Activated CD8-positive, alpha-beta memory T cell treated with anti-CD3 and anti-CD28 coated beads, Interleukin-2, amount 50 U/mL, for 1 hour (primary cell): ENCODE measurements around the gene CTNNA1.
"Not testable (repeated sequence)": the region's sequence is repeated elsewhere in the genome, so short reads cannot be mapped to it uniquely, and the experiment has no call there.

ENCODE experiments used
- DNase-seq: peaks from one replicate; pipeline ENCODE4 v3.0.0-alpha.2; 2020; ENCODE audit errors: extremely low read depth

CTNNA1 gene

DNA sequence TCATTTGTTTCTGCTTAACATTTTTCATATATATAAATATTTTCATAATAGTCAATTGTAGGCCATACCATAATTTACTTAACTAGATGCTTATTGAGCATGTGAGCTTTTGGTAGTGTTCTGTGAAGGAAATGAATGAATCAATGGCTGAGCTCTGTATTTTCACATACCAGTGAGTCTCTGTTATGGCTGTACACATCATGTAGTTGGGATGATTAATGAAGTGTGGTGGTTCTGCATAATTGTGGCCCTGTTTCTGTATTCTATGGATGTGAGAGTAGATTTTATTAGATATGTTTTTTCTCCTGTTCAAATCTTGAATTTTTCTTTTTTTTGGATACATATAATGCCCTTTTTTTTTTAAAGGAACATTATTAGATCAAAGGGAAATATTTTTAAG lies 56.2 kb downstream of the CTNNA1 start:
- no peak for DNase-seq

- not testable (repeated sequence) for DNase-seq
These were observed 57.6 kb downstream of the CTNNA1 start for GRCh38 chr5:138810861-138811260.

DNA sequence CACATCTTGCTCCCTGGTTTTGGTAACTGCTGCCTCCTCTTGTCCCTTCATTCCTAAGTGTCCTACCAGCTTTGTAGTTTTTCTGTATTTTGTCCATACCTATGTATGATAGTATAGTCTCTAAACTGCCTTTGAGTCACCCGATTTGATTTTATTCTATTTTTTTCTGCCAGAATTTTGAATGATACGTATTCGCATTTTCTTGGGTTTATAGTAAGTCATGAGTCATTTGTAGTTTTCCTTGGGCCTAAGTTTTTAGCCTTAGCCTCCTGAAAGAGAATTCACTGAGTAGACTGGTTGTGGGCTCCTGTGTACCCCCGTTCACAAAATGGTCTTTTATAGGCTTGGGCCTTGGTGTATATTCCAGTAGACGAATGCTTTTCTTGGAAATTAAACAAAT lies 62.3 kb downstream of the CTNNA1 start:
- no peak for DNase-seq

GRCh38 chr5:138817241-138817640 lies 64.0 kb downstream of the CTNNA1 start:
- DNase-seq = no peak

GRCh38 chr5:138819081-138819480 lies 65.9 kb downstream of the CTNNA1 start:
- DNase-seq = no peak

DNA sequence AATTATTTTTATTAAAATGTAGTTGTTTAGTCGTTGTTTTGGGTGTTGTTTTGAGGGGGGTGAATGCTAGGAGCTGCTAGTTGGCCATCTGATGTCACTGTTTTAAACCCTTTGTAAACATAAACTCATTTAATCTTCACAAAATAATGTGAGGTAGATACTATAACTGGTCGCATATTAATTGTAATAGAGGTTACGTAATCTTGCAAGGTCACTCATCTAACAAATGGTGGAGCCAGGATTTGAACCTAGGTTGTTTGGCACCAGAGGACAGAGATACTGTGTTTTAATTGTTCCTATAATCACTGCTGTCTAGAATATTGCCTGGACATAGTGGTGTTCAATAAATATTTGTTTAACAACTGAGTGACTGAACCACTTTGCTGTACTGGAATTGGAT lies 67.5 kb downstream of the CTNNA1 start:
- DNase-seq = no peak

- no peak for DNase-seq
These were observed 71.3 kb downstream of the CTNNA1 start for GRCh38 chr5:138824516-138824915.

DNA sequence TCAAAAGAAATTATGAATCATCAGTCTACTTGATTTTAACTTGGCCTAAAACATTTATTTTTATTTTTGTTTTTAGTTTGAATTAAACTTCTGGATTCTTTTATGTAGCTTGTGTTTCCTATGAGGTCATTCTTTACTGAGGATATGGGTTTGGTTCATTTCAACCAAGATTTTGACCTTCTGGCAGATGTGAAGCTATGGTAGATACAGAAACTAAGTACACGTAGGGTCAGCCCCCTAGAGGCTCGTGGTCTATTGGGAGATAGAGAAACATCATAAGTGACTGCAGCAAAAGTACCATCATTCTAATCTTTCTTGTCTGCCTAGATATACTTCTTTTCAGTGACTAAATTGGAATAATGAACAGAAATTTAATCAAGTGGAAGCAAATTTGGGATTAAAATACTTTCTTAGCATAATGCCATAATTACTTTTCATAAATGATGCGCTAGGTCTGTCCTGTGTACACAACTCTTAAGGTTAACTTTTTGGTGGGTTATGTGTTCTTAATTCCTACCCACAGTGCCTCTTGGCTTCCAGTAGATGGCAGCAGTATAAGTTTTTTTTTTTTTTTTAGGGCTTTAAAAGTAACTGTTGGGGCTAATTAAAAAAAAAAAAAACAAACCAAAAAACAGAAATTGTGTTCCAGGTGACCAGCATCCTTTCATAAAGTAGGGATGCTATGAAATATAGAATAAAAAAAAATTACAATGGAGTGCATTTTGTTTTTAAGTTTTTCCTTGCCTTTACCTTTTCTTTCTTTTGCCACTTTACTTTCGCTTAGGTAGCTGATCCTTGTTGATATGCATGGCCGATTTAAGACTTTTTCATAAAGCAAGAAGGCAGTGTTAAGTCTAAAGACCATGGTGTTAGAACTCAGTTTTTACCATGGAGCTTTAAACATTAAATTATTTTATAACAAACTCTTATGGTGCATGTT lies 72.0 kb downstream of the CTNNA1 start:
- no peak for DNase-seq

- no peak for DNase-seq
These were observed 75.3 kb downstream of the CTNNA1 start for GRCh38 chr5:138828556-138828955.

- no peak for DNase-seq
These were observed 76.1 kb downstream of the CTNNA1 start for GRCh38 chr5:138829341-138829740.

DNA sequence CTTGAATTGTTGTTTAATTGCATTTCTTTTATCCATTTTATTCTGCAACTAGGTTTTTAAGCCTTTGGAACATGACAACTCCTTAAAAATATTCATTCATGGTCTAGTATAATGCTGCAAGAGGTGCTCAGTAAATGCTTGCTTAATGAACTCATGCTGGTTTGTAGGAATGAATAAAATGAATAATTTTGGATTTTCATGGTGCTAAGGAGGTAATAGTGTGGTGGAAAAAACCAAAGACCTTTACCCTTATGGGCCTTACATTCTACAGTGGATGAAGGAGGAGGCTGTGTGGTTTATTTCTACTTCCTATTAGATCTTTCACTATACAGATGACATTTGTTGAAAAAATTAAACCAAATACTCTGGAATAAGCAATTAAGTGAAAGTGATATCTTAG lies 78.5 kb downstream of the CTNNA1 start:
- no peak for DNase-seq

DNA sequence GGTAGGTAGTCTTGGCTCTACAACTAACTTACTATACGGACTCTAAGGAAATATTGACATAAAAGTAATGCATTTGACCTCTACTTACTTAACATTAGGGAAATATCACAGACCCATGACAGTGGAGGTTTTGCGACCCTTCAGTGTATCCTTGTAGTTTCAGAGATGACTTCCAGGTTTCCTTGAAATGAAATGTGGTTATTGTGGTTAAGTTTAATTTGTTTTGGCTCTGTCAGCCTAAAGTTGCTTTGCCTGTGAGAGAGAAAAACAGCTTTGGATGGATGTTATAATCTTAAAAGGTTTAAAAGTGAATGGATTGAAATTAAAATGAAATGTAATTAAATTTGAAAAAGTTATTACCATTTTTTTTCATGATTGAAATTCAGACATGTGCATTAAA lies 79.0 kb downstream of the CTNNA1 start:
- no peak for DNase-seq

- DNase-seq = no peak
These were observed 79.9 kb downstream of the CTNNA1 start for GRCh38 chr5:138833080-138833479.

DNA sequence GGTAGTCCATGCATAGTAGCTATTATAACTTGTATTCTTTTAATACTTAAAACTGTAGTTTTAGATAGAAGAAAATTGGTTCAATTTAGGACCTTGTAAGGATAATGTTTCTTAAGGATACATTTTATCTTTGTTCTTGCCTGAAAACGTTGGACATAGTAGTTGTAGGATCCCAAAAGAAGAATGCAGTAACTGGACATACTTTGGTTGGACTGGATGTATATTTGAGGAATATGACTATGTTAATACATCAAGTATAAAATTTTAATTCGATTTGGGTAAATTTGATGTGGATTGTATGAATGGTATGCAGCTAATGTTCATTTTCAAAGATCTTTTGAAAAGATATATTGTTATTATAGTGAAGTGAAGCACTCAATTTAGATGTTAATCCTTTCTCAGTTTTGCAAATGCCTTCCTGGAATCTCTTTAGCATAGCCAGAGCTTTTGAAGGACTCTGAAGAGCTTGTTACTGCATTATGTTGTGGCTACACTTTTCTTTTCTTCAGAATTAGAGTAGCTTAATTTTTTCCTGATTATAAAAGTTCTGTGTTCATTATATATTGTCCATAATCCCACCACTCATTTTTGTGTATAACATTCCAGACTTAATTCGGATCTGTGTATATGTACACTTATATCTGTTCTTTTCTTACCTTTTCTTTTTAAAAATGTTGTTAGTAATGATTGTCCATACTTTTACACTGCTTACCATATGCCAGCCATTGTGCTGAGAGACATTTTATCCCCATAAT lies 80.7 kb downstream of the CTNNA1 start:
- no peak for DNase-seq

- not testable (repeated sequence) for DNase-seq
These were observed 81.6 kb downstream of the CTNNA1 start for GRCh38 chr5:138834853-138835252.

DNA sequence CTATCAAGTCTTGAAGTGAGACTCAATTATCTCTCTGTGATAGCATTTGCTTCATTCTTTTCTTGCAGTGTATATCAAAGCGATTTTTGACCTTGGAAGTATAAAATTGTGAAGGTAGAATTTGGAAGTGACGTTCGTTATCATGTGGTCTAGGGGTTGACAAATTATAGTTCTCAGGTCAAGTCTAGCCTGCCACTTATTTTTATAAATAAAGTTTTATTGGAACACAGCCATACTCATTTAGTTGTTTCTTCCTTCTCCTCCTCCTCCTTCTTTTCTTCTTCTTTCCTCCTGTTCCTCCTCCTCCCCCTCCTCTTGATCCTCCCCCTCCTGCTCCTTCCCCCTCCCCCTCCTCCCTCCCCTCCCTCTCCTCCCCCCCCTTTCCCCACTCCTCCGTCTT lies 83.9 kb downstream of the CTNNA1 start:
- no peak for DNase-seq

- DNase-seq = no peak
These were observed 86.9 kb downstream of the CTNNA1 start for GRCh38 chr5:138840103-138840502.

- DNase-seq = no peak
These were observed 88.3 kb downstream of the CTNNA1 start for GRCh38 chr5:138841531-138841930.

DNA sequence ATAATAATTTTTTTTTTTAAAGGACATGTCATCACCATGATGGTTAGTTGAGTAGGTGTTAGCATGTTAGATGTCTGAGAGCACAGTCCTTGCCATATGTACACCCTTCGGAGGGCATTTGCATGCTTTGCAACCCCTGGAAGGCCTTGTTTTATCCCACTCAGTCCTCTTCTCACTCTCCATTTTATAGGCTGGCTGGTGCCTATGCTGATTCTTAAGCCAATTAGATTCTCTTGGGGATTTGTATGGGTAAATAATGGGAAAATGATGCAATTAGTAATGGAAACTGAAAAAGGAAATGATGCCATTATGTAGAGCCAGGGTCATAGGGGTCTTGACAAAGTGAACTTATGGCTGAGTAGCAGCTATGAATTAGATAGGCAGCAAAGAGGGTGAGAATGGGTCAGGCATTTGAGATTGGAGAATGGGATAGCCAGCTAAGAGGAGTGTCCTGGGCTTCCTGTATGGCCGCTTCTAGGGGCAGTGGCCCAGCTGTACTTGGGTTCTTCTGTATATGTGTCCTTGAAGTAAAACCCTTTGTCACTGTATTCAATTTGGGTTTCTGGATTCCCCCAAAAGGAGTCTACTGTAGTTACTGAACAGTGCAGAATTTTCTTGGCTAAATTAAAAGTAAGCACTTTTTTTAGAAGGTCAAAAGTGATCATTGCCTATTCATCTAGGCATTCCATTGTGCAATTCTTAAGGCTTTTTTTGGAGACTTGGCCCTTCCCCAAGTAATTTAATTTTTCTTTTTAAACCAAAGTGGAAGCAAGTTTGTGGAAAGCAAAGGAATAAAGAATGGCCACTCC lies 90.3 kb downstream of the CTNNA1 start:
- DNase-seq = no peak

DNA sequence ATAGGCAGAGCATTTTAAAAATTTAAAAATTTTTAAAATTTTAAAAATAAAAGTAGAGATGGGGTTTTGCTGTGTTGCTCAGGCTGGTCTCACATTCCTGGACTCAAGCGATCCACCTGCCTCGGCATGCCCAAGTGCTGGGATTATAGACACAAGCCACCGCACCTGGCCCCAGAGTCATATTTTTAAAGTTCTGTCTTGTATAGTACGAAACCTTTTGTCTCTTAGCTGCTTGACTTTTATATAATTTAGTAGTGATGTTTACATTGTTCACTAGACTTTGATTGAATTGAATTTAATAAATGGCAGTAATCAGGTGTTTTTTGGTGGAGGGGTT lies 90.9 kb downstream of the CTNNA1 start:
- no peak for DNase-seq

DNA sequence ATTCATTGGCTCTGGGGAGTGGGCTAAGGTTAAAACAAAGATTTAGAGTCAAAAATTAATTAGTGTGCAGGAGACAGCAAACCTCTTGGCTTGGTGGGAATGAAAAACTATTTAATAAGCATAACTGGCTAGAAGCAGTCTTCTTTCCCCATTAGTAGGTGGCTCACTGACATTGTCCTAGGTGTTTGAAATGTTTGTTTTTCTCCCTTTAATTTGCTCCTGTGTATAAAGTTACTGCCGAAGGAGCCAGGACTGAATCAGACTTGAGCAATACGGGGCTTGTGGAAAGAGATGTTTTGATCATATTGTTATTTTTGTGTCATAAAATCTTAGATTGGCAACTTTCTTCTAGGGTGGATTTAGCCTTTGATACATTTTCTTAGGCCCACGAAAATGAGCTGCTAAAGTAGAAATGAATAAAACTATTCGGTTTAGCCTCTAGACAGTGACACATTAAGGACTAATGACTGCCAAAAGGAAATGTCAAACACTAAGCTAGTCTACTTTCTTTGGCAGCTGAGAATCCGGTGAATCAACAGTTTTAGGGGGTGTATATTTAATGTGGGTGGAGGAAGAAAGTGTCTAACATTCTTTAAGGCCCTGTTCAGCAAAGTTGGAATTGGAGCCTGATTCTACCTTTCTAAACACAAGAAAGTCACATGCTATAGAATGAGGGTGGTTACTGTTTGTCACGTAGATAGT lies 91.7 kb downstream of the CTNNA1 start:
- DNase-seq = no peak

GRCh38 chr5:138849439-138849838 lies 96.2 kb downstream of the CTNNA1 start:
- no peak for DNase-seq
